NCI-H2029 (cell line): ENCODE measurements around the gene SNX8.

Experiments used
- DNase-seq: peaks from one replicate; lab custom pipeline; 2025; lab: John Stamatoyannopoulos, UW

Gene SNX8

DNA sequence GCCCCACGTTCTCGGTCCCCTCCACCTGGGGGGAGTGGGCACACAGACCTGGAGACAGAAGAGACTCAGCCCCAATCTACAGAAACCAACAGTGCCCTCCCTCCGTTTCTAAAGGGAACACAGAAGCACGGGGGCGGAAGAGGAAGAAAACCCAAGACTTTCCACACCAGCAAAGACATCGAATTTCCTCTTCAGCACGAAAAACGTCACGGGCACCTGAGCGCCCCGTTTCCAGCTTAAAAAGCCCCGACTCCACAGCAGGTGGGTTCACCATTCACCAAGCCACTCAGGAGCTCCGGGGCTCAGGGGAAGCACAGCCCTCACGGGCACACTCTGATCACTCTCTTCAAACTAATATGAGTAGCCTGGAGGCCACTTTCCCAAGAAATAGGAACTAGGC is 52.6 kb downstream of the SNX8 start:
- no peak for DNase-seq

- peak; percentile 56 for DNase-seq
Measured at GRCh38 chr7:2260820-2261219, 53.4 kb downstream of the SNX8 start.

- no peak for DNase-seq
Measured at GRCh38 chr7:2259480-2259879, 54.8 kb downstream of the SNX8 start.

DNA sequence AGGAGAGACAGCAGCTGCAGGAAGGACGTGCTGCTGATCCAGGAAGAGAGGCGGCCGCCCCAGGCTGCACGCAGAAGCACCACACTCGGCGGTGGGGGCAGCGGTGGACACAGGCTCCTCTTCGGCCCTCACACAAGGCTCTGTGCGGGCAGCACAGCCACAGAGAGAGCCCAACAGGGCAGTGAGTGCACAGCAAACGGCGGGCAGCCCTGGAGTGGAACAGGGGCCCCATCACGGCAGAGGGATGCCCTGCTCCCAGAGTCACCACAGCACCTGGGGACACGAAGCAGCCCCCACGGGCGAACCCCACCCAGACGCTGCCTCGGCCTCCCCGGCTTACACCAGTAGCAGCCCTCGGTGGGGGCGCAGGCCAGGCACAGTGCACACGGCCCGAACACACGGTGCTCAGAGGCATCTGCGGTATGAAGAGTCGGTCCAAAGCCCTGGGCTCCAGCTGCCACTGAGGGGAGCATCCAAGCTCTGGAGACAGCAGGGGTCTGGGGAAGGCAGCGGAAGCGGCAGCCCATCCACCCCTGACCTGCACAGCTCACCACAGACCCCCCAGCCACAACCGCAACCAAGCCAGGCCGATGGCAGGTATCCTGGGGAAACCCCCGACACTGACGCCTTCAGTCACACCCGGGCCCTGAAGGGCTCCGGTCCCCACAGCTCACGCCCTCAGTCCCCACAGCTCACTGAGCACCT is 55.4 kb downstream of the SNX8 start:
- DNase-seq: no peak

- DNase-seq: no peak
Measured at GRCh38 chr7:2257651-2258050, 56.6 kb downstream of the SNX8 start.

DNA sequence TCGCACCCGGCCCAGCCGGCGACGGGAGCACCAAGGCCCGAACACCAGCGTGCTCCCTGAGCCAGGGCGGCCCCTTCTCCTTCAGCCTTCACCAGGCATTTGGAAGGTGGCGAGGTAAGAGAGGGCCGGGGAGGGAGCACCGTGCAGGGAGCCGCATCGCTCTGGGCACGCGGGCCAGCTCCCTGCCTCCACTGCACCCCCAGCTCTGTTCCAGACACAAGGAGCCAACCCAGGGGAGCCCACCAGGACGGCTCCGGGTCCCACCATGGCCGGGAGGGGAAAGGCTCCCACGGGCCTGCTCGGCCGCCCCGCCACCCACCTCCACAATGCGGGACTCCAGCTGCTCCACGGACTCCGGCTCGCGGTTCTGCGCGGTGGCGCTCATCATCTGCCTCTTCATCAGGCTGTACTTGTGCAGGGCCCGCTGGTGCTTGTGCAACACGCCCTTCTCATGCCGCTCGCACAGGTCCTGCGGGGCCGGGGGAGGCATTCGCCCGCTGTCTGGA is 57.1 kb downstream of the SNX8 start:
- no peak for DNase-seq

GRCh38 chr7:2256306-2257045 is 57.8 kb downstream of the SNX8 start:
- no peak for DNase-seq

DNA sequence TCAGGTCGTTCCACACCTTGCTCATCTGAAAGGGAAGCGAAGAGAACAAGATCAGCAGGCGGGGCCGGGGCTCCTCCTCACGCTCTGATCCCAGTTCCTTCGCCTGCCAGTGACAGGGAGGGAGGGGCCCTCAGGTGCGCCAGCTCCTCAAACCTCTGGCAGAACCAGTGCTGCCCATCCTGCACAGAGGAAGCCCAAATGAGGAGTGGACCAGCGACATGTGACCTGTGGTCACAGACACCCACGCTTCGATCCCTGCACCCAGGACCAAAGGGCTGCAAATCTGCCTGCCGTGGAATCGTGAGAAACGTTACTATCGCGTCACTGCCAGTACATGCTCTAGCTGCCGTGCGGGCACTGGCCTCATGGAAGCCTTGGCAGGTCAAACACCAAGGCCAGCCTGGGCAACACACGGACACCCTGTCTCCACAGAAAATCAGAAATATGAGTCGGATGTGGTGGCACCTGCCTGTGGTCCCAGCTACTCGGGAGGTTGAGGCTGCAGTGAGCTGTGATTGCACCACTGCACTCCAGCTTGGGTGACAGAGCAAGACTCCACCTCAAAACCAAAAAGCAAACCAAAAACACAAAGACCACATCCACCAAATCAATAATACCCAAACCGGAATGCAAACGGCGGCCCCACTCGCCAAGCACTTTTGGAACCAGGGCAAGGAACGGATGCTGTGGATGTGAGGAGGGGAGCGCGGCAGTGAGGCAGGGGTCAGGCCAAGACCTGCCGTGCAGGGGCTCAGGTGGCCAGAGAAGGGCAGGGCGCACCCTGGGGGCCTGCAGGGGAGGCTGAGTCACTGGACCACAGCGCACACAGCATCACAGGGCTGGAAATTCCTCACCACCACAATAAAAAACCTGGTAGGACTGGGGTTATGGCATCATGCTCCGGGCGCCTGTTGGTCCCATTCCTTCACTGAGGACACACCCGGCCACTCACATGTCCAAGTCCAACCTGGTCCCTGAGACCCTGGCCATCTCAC is 58.8 kb downstream of the SNX8 start:
- DNase-seq: no peak

DNA sequence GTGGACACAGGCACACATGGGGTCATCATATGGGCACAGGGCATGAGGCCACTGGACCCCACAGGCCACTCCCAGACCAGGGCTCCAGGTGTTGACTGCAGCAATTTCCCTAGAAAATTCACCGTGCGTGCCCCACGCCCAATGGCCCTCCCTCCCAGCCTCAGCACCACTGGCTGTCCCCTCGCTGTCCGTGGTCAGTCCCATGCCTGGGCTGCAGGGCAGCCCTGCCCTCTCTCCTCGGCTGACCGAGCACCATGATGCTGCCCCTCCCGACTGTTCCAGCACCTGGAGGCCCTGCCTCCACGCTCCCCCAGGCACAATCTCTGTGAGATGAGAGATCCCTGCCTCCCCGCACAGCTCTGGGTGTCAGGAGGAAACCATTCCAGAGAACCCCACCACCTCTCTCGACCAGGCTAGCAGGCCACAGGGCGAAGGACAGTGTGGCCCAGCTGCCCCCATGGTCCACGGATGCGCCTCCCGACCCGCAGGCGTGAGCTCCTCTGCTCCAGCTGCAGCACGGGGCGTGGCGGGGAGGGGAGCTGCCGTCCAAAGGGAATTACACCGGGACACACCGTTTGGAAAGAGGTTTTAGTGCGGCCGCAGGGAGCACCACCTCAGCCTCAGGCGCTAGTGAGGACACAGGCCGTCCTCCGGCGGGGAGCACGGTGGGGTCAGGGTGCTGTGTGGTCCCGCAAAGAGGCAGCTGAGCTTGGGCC is 59.7 kb downstream of the SNX8 start:
- no peak for DNase-seq

GRCh38 chr7:2253525-2254244 is 60.6 kb downstream of the SNX8 start:
- DNase-seq: no peak

GRCh38 chr7:2253021-2253420 is 61.2 kb downstream of the SNX8 start:
- no peak for DNase-seq

GRCh38 chr7:2251841-2252771 is 62.1 kb downstream of the SNX8 start:
- DNase-seq: no peak

DNA sequence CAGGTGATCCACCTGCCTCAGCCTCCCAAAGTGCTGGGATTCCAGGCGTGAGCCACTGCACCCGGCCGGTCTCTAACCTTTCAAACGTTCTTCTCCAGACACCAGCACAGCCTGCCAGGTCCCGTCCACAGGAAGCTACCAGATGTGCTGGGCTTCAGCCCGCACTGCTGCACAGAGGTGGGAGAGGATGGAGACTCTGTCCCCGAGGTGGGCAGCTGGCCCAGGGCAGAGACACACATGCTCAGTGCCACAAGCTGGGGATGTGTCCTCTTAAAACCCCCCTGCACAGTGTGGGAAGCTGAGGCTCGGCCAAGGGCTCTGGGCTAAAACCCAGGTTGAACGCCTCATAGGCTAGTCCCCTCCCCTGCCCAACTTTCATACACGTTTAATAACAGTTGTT is 62.9 kb downstream of the SNX8 start:
- DNase-seq: no peak

- DNase-seq: no peak
Measured at GRCh38 chr7:2249744-2250323, 64.4 kb downstream of the SNX8 start.

GRCh38 chr7:2248984-2249694 is 65.1 kb downstream of the SNX8 start:
- no peak for DNase-seq

GRCh38 chr7:2247141-2247995 is 66.9 kb downstream of the SNX8 start:
- no peak for DNase-seq

- no peak for DNase-seq
Measured at GRCh38 chr7:2245883-2246675, 68.2 kb downstream of the SNX8 start.
